Fibroblast of skin of back (primary cell): Measurements from ENCODE around the gene TBCK.
"Not testable (repeated sequence)": the region's sequence is repeated elsewhere in the genome, so short reads cannot be mapped to it uniquely, and the experiment has no call there.

ENCODE experiments used
- DNase-seq: peaks from one replicate; pipeline ENCODE4 v3.0.0-alpha.2; 2013

The TBCK gene

DNA sequence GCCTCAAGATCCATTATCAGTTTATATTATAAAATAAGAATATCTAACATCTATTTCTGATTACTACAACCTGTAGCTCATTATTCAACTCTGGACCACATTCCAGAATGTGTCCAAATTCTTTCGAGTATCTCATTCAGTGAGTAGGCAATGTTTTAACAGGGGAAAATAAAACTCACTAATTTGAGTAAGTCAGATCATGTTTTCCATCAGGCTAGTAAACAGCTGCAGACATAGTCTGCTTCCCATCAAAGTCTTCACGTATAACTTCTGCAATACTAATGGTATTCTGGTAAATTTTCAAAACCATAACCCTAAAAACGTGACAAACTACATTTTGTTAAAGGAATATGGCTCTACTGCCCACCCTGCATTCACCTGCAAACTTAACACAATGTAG lies 31.8 kb downstream of the TBCK start:
- no peak for DNase-seq

DNA sequence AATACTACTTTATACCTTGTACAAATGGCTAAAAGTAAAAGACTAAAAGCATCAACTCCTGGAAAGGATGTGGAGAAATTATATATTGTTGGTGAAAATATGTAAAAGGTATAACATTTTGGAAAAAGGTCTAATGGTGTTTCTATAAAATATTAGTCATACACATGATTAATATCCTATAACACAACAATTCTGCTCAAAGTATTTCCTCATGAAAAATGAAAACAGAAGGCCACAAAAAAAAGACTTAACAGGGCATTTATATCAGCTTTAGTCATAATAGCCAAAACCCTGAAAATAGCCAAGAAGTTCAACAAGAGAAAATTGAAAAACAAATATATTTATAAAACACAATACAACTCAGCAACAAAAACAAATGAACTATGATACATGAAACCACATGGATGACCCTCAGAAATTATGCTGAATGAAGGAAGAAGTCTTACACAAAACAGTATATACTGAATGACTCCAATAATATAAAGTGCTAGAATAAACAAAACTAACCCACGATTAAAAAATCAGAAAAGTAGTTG lies 38.8 kb downstream of the TBCK start:
- DNase-seq = peak; percentile 55

DNA sequence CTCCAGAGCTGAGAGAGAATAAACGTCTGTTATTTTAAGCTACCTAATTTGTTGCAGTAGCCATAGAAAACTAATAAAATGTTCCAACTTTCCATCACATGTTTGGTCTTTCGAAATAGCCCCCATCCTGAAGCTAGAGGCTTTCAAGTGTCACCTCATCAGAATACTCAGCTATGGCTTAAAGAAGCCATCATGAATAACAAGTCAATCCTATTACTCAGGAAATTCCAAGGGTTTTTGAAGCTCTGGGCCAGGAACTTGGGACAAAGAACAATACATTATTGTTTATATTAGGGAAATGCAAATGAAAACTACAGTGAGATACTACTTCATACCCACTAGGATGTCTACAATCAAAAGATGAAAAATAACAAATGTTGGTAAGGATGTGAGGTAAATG lies 42.2 kb downstream of the TBCK start:
- peak; percentile 70 for DNase-seq

DNA sequence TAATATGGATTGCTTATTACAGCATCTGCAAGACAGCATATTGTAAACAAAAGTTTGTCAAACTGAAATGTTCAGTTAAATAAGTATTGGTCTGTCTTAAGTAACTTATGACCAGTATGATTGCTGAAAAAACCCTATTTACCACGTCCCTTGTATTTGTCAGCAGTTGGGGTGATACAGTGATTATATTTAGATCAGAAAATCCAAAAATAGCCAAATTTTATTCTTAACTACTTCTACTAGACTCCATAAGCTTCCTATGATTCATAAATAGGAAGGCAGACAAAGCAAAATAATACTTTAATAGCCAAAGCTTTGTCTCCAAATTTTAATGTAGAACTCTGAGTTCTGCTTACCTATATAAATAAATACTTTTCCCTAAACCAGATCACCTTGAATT lies 45.3 kb downstream of the TBCK start:
- DNase-seq = no peak

DNA sequence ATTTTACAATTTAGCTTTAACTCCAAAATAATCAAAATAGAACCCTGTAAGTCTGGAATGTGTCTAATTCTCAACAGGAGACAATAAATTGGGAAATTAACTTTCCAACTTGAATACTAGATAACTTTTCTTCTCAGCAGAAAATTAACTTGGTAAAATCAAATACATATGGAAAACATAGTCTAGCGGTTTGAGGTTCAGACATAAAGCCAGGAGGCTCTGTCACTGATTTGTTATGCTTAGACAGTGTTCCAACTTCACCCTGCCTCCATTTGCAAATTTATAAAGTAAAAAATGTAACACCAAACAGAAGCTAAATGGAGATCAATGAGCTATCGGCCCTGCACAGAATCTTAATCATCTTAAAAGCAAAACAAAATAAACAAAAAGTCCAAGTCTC lies 46.3 kb downstream of the TBCK start:
- no peak for DNase-seq

DNA sequence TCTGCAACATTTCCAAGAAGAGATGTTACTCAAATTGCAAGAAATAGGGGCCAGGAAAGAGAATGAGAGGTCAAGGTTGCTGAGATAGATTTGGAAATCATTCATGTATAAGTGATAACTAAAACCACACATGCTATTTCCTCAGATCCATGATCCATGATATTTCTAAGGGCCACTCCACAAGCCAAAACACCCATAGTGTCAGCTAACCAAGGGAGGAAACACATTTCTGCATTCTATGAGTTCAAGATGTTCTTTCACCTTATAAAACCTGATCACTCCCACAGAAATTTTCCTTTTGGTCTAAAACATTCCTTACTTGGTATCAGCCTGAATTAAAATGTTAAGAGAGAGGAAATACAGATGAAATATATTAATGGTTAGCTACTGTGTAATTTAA lies 47.2 kb downstream of the TBCK start:
- no peak for DNase-seq

DNA sequence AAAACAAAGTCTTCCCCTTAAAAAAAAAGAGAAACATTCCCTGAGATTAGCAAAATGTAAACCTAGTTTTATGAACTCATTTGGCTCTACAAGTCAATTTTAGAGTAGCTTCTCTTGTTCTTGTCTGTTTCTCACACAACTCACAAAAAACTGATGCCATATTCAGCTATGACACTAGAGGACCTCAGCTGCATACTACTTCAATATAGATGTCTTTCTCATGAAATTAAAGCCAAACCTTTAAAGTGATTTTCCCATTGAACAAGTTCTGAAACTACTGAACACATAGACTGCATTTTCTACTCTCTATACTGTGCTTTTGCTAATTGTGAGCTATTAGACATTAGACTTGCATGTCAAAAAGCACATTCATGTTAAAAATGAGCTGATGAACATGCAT lies 49.8 kb downstream of the TBCK start:
- DNase-seq = peak; percentile 68

DNA sequence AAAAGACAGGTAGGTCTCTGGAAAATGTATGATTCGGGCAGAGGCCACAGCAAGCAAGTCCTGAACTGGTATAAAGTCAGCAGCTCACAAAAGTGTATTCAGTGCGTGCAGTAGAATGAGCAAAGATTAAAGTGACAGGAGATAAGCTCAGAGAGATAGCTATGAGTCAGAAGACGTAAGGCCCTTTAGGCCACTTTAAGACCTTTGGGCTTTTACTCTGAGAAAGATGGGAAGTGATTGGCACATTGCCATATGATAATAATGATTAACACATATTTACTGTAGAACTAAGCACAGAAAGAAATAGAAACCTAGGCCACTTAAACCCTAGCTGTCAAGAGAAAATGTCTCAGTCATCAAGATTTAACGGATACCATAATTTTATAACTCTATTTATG lies 51.7 kb downstream of the TBCK start:
- no peak for DNase-seq

DNA sequence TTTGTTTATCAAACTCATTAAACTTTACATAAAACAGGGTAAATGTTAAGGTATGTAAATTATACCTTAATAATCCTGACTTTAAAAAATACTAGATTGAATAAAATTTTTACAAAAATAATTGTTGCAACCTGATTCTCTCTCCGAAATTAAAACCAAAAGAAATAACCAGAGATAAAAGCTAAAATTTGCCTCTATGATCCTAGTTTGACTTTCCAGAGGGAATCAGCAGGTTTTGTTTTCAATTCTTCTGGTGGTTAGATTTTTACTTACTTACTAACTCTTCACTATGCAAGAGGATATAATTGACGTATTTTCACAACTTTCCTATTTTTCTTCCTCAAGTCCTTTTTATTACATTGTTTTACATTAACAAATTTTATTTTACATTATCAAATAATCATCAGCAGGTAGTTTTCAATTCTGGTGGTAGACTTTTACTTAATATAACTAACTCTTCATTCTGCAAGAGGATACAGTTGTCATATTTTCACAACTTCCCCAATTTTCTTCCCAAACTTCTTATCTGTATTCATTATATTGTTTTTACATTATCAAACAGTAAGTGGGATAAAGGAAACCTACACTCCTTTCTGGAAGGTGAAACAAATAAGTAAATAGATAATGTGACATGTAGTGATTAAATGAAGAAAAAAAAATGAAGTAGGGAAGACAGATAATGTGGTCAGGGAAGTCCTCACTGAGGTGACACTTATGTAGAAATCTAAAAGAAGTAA lies 52.2 kb downstream of the TBCK start:
- no peak for DNase-seq

DNA sequence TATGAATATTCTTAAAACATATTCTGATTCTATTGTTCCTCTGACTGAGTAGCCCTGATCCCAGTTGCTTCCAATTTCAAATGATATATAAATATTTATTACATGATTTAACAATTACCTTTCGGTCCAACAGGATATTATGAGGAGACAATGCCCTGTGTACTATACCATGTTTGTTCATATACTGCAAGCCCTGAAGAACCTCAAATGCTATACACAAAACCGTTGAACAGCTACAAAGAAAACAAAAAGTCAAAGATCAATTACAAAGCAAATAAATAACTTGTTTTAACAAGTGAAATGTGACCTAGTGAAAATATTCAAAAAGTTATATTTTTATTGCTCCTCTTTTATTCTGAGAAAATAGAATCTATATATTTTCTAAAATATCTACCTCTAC lies 54.0 kb downstream of the TBCK start:
- no peak for DNase-seq

DNA sequence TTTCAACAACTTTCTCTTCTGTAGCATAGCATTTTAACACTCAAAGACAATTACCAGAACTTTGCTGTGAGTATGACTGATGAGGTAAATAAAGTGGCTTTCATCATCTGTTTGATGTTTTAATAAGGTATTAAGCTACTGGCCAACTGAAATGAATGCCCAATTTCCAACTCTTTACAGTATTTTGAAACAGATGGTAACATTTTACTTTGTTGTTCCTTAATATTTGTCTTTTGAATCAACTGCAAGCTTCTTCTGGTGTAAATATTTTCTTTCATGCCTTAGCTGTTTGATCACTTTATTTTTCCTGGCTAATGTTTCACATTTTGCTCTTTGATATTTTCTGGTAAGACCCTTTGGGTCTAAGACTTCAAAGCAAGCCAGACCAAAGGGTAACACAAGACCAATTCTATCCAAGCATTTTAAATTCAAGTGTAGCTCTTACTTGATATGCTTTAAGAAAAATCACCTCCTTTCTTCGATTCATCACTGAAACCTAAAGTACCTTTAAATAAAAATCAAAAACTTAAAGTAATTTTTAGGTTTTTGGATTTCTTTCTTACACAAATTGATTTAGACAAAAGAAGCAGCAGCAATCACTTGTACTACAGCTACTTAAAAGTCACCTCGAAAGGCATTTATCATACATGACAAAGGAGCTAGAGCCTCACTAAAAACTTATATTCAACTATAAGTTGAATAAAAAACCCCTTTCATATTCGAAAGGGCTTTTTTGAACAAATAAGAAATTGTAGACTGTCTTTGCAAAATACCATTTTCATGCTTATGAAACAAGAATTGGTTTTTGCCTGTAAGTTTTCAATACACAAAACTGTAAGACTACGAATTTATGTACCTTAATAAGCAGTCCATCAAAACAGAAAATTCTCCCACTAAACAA lies 57.6 kb downstream of the TBCK start:
- DNase-seq = peak; percentile 57

DNA sequence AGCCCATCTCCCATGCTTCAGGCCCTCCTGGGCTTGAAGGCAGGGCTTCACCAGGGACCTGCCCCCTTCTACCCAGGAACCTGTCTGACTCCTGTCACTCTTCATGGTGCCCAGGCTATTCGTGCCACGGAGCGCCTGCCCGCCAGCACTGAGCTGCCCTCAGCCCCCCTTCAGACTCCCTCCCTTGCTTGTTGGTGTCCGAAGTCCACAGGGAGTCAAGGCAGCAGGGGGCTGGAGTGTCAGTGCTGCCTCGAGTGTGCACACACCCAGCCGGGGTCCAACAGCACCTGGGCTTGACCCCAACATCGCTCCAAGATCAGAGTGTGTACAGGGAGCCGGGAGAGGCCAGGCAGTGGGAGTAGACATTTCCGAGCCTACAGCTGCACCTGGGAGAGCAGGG lies 59.8 kb downstream of the TBCK start:
- DNase-seq = no peak

DNA sequence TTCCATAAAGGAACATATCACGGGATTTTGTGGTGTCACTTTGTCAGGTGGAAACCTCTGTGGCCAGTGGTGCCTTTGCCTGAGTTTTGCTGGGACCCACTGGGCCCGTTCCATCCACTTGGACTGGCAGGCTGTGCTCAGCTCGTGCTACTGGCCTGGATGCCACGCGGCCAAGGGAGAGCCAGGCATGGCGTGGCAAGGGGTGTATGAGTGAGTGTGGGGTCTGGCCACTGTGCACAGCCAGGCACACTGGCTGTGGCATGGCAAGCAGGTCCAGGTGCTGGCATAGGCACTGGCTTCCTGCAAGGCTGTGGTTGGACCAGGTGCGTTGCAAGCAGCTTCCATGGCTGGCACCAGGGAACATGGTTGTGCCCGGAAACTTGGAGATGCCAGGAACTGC lies 60.8 kb downstream of the TBCK start:
- no peak for DNase-seq

DNA sequence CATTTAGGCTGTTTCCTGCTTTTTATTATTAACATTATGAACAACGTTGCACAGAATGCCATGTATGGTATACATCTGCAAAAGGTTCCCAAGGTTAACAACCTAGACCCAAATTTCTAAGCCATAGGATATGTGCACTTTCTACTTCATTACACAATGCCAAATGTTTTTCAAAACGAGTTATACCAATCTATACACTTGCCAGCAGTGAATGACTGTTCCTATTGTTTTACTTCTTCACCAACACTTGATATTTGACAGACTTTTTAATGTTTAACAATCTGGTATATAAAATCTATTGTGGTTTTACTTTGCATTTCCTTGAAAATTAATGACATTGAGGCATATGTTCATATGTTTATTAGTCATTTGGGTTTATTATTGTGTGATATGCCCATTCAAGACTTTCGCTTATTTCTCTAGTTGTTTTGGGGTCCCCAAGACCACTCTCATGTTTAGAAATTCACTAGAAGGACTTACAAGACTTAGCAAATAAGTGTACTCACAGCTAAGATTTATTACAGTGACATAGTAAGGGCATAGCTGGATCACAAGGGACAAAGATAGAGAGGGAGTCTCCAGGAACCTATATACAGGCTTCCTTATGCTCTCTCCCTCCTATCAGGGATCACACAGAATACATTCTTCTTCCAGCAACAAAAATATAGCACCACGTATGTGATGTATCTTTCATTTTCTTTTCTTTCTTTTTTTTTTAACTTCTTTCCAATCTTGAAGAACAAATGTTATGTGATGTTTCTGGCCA lies 62.5 kb downstream of the TBCK start:
- no peak for DNase-seq

DNA sequence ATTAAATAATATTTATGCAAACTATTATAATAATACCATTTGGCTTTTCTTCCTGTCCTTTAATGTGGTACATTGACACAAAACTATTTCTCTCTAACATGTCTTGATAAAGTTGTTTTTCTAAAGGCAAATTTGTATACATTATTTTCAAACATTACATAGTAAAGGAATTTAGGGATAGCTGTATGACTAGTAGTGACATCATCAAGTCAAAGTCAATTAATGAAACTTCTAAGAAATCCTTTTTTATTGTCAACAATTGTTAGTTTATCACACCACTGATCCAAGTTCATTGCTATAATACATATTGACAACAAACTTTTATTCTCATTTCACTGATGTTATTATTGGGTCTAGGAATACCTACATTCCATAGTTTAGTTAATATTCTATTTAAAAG lies 68.4 kb downstream of the TBCK start:
- no peak for DNase-seq

DNA sequence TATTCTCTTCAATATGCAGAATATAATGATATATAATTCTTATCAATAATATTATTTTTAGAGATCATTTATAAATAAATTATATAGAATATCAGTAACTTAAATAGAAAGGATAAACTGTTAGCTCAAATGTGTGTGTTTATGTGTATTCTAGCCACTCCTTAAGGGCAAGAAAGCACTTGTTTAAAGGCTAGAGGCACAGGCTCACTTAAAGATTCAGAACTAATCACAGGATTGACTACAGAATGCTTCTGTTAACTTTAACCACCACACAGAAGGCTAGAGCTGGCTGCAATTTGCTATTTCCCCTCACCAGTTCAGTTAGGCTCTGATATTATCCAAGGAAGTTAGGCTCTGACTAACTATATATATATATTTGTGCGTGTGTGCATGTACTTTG lies 69.6 kb downstream of the TBCK start:
- no peak for DNase-seq

DNA sequence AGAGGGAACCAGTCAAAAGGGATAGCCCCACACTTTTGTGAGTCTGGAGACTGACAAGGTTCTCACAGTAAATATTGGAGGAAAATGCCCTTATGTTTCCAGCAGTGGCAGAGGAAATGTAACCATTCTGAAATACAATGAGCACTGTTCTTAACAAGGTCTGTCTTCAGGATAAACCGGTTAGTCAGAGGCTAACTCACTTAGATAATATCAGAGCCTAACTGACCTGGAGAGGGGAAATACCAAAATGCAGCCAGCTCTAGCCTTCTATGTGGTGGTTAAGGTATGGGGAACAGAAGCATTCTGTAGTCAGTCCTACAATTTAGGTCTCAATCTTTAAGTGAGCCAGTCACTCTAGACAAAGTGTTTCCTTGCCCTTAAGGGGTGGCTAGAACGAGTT lies 70.8 kb downstream of the TBCK start:
- DNase-seq = no peak

DNA sequence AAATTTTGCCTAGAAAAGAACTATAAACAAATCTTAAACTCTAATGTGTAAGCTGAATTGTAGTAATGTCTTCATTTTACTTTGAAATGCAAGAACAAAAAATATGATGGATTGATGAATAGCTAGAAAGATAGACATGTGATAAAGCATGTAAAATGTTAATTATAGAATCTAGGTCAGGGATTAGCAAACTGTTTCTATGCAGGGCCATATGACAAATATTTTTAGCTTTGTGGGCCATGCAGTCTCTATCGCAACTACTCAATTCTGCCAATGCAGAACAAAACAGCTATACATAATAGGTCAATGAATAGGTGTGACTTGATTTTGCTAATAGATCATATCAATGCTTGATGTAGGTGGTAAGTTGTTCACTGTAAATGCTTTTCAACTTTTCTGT lies 75.3 kb downstream of the TBCK start:
- no peak for DNase-seq

DNA sequence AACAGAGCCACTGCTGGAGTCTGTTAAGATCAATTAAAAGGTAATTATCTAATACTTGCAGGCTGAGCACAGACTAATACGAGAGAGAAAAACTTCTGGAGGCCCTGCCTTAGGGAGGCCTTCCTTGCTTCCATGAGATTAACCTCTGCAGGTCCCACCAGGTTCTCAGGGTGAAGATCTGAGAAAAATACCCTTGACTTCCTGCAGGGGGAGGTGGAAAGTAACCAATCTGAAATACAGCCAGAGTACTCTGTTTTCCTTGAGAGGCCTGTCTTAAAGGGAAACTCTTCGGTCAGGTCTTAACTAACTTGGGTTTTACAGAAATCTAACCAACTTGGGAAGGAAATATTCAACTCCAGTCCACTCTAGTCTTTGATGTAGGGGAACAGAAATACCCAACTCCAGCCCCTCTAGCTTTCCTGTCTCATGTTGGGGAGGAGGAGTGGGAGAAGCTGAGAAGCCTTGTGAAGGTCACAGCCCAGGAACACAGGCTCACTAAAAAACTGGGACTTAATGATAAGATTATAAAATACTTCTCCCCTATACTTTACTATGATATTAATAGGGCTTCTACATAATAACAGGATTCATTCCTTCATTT lies 77.1 kb downstream of the TBCK start:
- peak; percentile 56 for DNase-seq

DNA sequence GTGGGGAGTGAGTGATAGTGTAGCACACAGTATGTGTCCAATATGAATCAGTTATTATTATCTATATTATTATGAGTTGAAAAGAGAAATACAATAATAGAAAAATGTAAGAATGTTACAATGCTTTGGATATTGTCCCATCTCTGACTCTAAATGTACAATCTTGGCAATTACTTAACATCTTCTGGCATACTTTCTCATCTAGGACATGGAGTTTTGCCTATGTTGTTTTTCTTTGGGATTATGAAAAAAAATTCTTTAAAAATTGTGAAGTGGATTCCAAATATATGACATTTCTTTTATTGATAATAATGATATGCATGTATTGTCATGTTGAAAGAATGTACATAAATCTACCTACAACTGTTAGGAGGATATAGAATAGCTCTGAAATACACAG lies 84.1 kb downstream of the TBCK start:
- DNase-seq = peak; percentile 54

DNA sequence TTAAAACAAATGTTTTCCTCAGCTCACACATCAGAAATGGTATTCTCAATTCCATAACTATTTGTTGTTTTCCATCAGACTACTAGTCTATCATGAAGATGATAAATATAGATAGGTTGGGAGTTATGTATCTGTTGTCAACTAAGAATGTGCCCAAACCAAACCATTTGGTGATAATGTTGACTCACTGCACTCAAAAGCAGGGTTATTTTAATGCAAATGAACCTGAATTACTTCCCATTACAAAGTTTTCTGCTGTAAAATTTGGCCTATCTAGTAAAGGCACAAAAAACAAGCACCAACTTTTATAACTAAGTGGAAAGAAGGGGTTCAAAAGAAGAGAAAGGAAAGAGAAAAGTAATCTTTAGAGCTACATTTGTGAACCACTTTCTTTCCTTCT lies 93.5 kb downstream of the TBCK start:
- no peak for DNase-seq

DNA sequence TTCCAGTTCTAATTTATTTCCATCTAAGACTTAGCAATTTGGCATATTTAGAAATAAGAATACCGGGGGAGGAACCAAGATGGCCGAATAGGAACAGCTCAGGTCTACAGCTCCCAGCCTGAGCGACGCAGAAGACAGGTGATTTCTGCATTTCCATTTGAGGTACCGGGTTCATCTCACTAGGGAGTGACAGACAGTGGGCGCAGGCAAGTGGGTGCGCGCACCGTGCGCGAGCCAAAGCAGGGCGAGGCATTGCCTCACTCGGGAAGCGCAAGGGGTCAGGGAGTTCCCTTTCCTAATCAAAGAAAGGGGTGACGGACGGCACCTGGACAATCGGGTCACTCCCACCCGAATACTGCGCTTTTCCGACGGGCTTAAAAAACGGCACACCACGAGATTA lies 102.7 kb downstream of the TBCK start:
- not testable (repeated sequence) for DNase-seq

DNA sequence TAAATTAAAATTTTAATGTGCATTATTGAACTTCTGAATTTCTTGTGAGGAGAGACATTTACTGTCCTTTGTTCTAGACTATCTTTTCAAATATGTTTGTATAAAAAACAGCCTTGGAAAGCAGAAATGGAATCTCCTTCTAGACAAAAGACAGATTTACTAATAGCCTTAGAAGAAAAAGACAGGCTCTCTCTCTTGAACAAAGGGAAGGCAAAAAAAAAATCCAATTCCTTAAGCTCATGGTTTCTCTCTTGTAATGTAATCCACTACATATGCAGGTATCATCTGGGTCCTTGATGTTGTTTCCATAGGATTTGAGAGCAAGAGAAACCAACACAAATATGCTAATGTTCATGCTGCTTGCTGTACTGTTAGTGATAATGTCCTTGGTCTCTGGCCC lies 106.0 kb downstream of the TBCK start:
- no peak for DNase-seq
